Ascending aorta (tissue), 2 donors: ENCODE data around the gene USP3. TPM values are rescaled to one million over a fixed set of nuclear protein-coding genes. Genes with fewer than 3 reads are reported as not detected.

Experiments
- DNase-seq, 2 donors: peaks; one replicate each; pipeline ENCODE4 v3.0.0-alpha.2; 2019; ENCODE audit warnings: low spot score in 2 of 2
- H3K27ac ChIP-seq, 2 donors: fragments of 200-600 bp; sonication (generic); one replicate each; pipeline ENCODE4 v1.5.1; 2016 to 2017; ENCODE audit warnings: mild to moderate bottlenecking in 1 of 2
- H3K27me3 ChIP-seq: fragments of 200-600 bp; sonication (generic); one replicate; pipeline ENCODE4 v1.5.1; 2017
- H3K36me3 ChIP-seq, 2 donors: fragments of 200-600 bp; sonication (generic); one replicate each; pipeline ENCODE4 v1.5.1; 2016
- H3K4me1 ChIP-seq, 2 donors: fragments of 200-600 bp; sonication (generic); one replicate each; pipeline ENCODE4 v1.5.1; 2016 to 2017; ENCODE audit warnings: mild to moderate bottlenecking in 1 of 2
- H3K4me3 ChIP-seq, 2 donors: fragments of 200-600 bp; sonication (generic); one replicate each; pipeline ENCODE4 v1.5.1; 2016 to 2017; ENCODE audit warnings: mild to moderate bottlenecking in 1 of 2
- H3K9me3 ChIP-seq, 2 donors: fragments of 200-600 bp; sonication (generic); one replicate each; pipeline ENCODE4 v1.5.1; 2016
- CTCF ChIP-seq, 3 experiments: fragments of 200-600 bp in 2 of 3; fragments of 450-650 bp in 1 of 3; sonication (generic) in 2 of 3; IDR thresholded peaks; one replicate each; pipeline ENCODE4 v1.5.1; 2016 to 2019; ENCODE audit warnings: antibody characterized with exemption in 3 of 3, mild to moderate bottlenecking in 1 of 3, moderate library complexity in 1 of 3
- intact Hi-C: fragments of 100-400 bp; cut with DNase I; formaldehyde crosslinking; loops from one replicate; pipeline ENCODE4 v1.15.1; 2023
- total RNA-seq: library from RNA; depleted of rRNA; stranded (reverse); fragments of >200 nt; gene quantifications from one replicate; pipeline ENCODE4 v1.1.0, GENCODE V29; 2016

USP3 gene
- total RNA-seq, 1 donor from 2014 or later = 61.9 TPM

DNA sequence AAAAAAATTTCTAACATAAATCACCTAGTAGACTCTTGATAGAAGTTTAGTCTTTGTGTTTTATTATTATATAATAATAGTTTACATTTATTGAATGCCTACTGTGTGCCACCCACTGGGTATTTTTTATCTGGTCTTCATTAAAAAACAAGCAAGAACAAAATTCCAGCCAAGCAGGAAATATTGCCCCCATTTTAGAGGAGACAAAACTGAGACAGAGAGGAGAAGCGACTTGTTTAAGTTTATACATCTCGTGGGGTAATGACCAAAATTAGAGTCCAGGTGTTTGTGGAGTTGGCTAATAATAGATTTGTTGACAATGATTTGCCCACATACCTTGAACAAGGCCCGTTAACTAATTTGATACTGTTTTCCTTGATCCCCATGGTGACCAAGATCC, 59.7 kb downstream of the USP3 start:
- TF ChIP-seq CTCF (IDR thresholded peaks at IDR 0.05) = no peak
- peaks cover 24 to 38% of the 10 kb centered on the region in 2 donors for H3K36me3 ChIP-seq
- H3K9me3 ChIP-seq = no peaks in the 10 kb centered on the region
- H3K27me3 ChIP-seq = no peaks in the 10 kb centered on the region
- H3K4me1 ChIP-seq = no peaks in the 10 kb centered on the region
- intact Hi-C loops = no loop called here
- H3K27ac ChIP-seq = no peak overlapping the region
- no peak overlapping the region for H3K4me3 ChIP-seq
- no peak for DNase-seq

- no peaks in the 10 kb centered on the region for H3K4me1 ChIP-seq
- intact Hi-C loops = no loop called here
- TF ChIP-seq CTCF (IDR thresholded peaks at IDR 0.05) = no peak
- no peak overlapping the region for H3K4me3 ChIP-seq
- DNase-seq = no peak
- H3K9me3 ChIP-seq = no peaks in the 10 kb centered on the region
- H3K27ac ChIP-seq = no peak overlapping the region
- H3K27me3 ChIP-seq = no peaks in the 10 kb centered on the region
- H3K36me3 ChIP-seq = peaks cover 33 to 37% of the 10 kb centered on the region in 2 donors
These were observed 61.3 kb downstream of the USP3 start for GRCh38 chr15:63565536-63566186.

DNA sequence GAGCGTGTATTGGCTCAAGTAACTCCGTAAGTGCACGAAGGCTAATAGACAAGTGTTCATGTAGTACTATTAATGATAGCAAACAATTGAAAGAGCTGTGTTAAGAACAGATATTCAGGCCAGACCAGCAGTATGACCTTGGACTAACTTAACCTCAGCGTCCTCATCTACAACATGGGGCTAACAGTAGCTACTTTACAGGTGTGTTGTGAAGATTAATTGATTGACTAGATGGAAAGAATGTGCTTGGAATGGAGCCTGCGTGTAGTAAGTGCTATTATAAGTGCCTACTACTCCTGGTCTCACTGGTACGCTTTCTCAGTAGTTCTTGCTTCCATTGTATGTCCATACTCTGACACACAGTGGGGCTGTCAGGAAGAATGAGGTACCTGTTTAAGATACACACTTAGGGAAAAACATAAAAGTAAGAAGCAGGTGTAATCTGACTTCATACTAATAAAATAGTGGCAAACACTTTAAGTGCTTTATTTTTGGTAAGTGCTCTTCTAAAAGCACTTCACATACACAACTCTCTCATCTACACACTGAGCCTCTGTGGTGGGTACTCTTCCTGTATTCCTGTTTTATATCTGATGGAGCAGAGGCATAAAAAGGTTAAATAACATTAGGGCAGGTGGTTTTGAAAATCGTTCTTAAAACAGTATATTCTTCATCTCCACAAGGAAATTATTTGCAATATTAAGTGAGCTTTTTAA, 68.5 kb downstream of the USP3 start:
- DNase-seq = no peak
- Histone ChIP-seq H3K27ac (no peak overlapping the region), H3K4me3 (no peak overlapping the region), H3K36me3 (peaks cover 28 to 51% of the 10 kb centered on the region in 2 donors), H3K4me1 (no peaks in the 10 kb centered on the region), H3K27me3 (no peaks in the 10 kb centered on the region), H3K9me3 (no peaks in the 10 kb centered on the region)
- TF ChIP-seq CTCF (IDR thresholded peaks at IDR 0.05) = no peak
- intact Hi-C loops = no loop called here

DNA sequence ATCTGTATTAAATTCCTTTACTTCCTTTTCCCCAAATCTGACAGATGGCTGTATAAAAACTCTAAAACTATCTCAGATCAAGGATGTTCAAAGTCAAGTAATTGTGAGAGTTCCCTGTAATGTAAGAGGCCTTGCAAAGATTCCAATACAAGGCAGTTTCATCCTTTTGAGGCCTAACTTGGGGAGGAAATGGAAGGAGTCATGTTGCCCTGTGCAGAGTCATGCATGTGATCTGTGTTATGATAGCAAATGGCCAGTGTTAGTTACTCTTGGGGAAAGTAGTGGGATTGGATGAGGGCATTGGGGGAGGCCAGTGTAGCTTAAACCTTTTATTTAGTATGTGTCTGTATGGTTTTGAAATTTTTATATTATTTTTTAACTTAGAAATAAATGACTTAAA, 69.1 kb downstream of the USP3 start:
- TF ChIP-seq CTCF (IDR thresholded peaks at IDR 0.05) = no peak
- H3K4me3 ChIP-seq = no peak overlapping the region
- DNase-seq = no peak
- no peaks in the 10 kb centered on the region for H3K4me1 ChIP-seq
- H3K9me3 ChIP-seq = no peaks in the 10 kb centered on the region
- no peaks in the 10 kb centered on the region for H3K27me3 ChIP-seq
- H3K27ac ChIP-seq = no peak overlapping the region
- H3K36me3 ChIP-seq = peaks cover 28 to 51% of the 10 kb centered on the region in 2 donors
- intact Hi-C loops = no loop called here

DNA sequence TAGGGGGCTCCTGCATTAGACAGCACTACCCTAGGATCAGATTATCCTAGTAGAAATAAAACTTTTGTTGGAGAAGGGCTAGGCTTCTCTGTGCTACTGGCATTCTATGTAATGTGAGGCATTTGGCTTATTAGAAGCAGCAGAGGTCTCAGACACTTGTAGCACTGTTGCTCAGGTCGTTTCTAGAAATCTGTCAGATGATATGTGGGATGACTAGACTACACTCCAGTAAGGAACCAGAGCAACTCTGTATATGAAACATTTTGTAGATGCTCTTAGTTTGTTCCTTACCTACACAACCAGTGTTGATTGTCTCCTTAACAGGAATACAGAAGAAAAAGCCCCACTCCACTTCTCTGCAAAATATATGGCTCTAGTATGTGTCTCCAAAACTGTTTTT, 70.9 kb downstream of the USP3 start:
- Histone ChIP-seq H3K36me3 (peaks cover 22 to 47% of the 10 kb centered on the region in 2 donors), H3K27me3 (no peaks in the 10 kb centered on the region), H3K27ac (no peak overlapping the region), H3K4me1 (no peaks in the 10 kb centered on the region), H3K9me3 (no peaks in the 10 kb centered on the region), H3K4me3 (no peak overlapping the region)
- no peak for TF ChIP-seq CTCF (IDR thresholded peaks at IDR 0.05)
- no peak for DNase-seq
- intact Hi-C loops = no loop called here
